ENCODE measurements around the gene PAH. TPM values are rescaled to one million over a fixed set of nuclear protein-coding genes. Genes with fewer than 3 reads are reported as not detected.

The PAH gene
- polyA plus RNA-seq, 1 of the 3 experiments (the other 2 are of a cell fraction) = not detected

- CTCF ChIA-PET = interaction anchor here (0.6 kb wide), 1 partner anchor 892 kb away, joined by 3 read pairs; no protein-coding TSS in a partner anchor
- no peak overlapping the region for H3K4me2 ChIP-seq
- H3K9me2 ChIP-seq = no peaks in the 10 kb centered on the region
- no peak for DNase-seq
- H2AFZ ChIP-seq (ENCODE audit: low read depth) = no peak overlapping the region
- no peaks in the 10 kb centered on the region for H3F3A ChIP-seq (replicated peaks; ENCODE audit: insufficient read depth)
- TF ChIP-seq EP300 (IDR thresholded peaks at IDR 0.05; ENCODE audit: borderline replicate concordance in 1 of 2, low read depth in 1 of 2, low read length in 1 of 2) (no peak), RXRA (IDR thresholded peaks at IDR 0.05; ENCODE audit: borderline replicate concordance, low read depth) (no peak), SMC3 (IDR thresholded peaks at IDR 0.05; ENCODE audit: low read depth, low read length) (no peak), FOXJ3 (CRISPR knock-in tag; IDR thresholded peaks at IDR 0.05) (no peak)
- TF ChIP-seq, protein P1, sequence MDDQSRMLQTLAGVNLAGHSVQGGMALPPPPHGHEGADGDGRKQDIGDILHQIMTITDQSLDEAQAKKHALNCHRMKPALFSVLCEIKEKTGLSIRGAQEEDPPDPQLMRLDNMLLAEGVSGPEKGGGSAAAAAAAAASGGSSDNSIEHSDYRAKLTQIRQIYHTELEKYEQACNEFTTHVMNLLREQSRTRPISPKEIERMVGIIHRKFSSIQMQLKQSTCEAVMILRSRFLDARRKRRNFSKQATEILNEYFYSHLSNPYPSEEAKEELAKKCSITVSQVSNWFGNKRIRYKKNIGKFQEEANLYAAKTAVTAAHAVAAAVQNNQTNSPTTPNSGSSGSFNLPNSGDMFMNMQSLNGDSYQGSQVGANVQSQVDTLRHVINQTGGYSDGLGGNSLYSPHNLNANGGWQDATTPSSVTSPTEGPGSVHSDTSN (IDR thresholded peaks at IDR 0.05) = no peak
- TF ChIP-seq, protein P2, sequence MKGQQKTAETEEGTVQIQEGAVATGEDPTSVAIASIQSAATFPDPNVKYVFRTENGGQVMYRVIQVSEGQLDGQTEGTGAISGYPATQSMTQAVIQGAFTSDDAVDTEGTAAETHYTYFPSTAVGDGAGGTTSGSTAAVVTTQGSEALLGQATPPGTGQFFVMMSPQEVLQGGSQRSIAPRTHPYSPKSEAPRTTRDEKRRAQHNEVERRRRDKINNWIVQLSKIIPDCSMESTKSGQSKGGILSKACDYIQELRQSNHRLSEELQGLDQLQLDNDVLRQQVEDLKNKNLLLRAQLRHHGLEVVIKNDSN (IDR thresholded peaks at IDR 0.05; ENCODE audit: borderline replicate concordance, low read depth) = no peak
- H3K79me2 ChIP-seq (ENCODE audit: insufficient read depth) = no peaks in the 10 kb centered on the region
- no peak overlapping the region for H3K4me3 ChIP-seq (ENCODE audit: low read depth in 2 of 2, low read length in 1 of 2)
- no peaks in the 10 kb centered on the region for H3K27me3 ChIP-seq (ENCODE audit: insufficient read depth)
- no peaks in the 10 kb centered on the region for H3K4me1 ChIP-seq (ENCODE audit: control insufficient read depth in 1 of 2, insufficient read depth in 2 of 2, low read depth in 1 of 2, low read length in 1 of 2)
- no peaks in the 10 kb centered on the region for H4K20me1 ChIP-seq (ENCODE audit: insufficient read depth)
- POLR2A ChIA-PET = no interaction called here
- no peak overlapping the region for H3K27ac ChIP-seq (ENCODE audit: low read depth in 2 of 2, low read length in 1 of 2)
- under 1% methylated on average over 4 of the region's 4 CpGs for WGBS (ENCODE audit: low lambda C conversion rate)
- H3K9me3 ChIP-seq = no peaks in the 10 kb centered on the region
- no peaks in the 10 kb centered on the region for H3K36me3 ChIP-seq (replicated peaks in 1 of 2; ENCODE audit: control insufficient read depth in 1 of 2, insufficient read depth in 2 of 2, low read length in 1 of 2)
- H3K9ac ChIP-seq = no peak overlapping the region
Observed at GRCh38 chr12:102849722-102850447, 67.2 kb downstream of the PAH start.

- no peaks in the 10 kb centered on the region for H3K4me1 ChIP-seq (ENCODE audit: control insufficient read depth in 1 of 2, insufficient read depth in 2 of 2, low read depth in 1 of 2, low read length in 1 of 2)
- H3K27ac ChIP-seq (ENCODE audit: low read depth in 2 of 2, low read length in 1 of 2) = no peak overlapping the region
- POLR2A ChIA-PET = no interaction called here
- H2AFZ ChIP-seq (ENCODE audit: low read depth) = no peak overlapping the region
- no peaks in the 10 kb centered on the region for H3K9me3 ChIP-seq
- H3K79me2 ChIP-seq (ENCODE audit: insufficient read depth) = no peaks in the 10 kb centered on the region
- no peaks in the 10 kb centered on the region for H3K9me2 ChIP-seq
- no peak overlapping the region for H3K4me3 ChIP-seq (ENCODE audit: low read depth in 2 of 2, low read length in 1 of 2)
- H3K27me3 ChIP-seq (ENCODE audit: insufficient read depth) = no peaks in the 10 kb centered on the region
- CTCF ChIA-PET = no interaction called here
- H3K4me2 ChIP-seq = no peak overlapping the region
- no peaks in the 10 kb centered on the region for H3K36me3 ChIP-seq (replicated peaks in 1 of 2; ENCODE audit: control insufficient read depth in 1 of 2, insufficient read depth in 2 of 2, low read length in 1 of 2)
- no peak for DNase-seq
- TF ChIP-seq SIN3A (IDR thresholded peaks at IDR 0.05; ENCODE audit: borderline replicate concordance, low read depth, low read length) (no peak), YY1 (IDR thresholded peaks at IDR 0.05; ENCODE audit: low read depth) (no peak), TCF12 (IDR thresholded peaks at IDR 0.05) (no peak), JUND (IDR thresholded peaks at IDR 0.05) (no peak), FOXM1 (IDR thresholded peaks at IDR 0.05; ENCODE audit: low read depth) (no peak), ELF1 (IDR thresholded peaks at IDR 0.05) (no peak), GATA2 (CRISPR knock-in tag; IDR thresholded peaks at IDR 0.05) (no peak), CHD2 (IDR thresholded peaks at IDR 0.05; ENCODE audit: low read length, partially characterized antibody) (no peak), NFIC (IDR thresholded peaks at IDR 0.05; ENCODE audit: borderline replicate concordance) (no peak), GABPA (IDR thresholded peaks at IDR 0.05; ENCODE audit: low read depth) (no peak)
- TF ChIP-seq, protein P3, sequence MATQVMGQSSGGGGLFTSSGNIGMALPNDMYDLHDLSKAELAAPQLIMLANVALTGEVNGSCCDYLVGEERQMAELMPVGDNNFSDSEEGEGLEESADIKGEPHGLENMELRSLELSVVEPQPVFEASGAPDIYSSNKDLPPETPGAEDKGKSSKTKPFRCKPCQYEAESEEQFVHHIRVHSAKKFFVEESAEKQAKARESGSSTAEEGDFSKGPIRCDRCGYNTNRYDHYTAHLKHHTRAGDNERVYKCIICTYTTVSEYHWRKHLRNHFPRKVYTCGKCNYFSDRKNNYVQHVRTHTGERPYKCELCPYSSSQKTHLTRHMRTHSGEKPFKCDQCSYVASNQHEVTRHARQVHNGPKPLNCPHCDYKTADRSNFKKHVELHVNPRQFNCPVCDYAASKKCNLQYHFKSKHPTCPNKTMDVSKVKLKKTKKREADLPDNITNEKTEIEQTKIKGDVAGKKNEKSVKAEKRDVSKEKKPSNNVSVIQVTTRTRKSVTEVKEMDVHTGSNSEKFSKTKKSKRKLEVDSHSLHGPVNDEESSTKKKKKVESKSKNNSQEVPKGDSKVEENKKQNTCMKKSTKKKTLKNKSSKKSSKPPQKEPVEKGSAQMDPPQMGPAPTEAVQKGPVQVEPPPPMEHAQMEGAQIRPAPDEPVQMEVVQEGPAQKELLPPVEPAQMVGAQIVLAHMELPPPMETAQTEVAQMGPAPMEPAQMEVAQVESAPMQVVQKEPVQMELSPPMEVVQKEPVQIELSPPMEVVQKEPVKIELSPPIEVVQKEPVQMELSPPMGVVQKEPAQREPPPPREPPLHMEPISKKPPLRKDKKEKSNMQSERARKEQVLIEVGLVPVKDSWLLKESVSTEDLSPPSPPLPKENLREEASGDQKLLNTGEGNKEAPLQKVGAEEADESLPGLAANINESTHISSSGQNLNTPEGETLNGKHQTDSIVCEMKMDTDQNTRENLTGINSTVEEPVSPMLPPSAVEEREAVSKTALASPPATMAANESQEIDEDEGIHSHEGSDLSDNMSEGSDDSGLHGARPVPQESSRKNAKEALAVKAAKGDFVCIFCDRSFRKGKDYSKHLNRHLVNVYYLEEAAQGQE (IDR thresholded peaks at IDR 0.05; ENCODE audit: low read depth, low read length) = no peak
- no peak overlapping the region for H3K9ac ChIP-seq
- no peaks in the 10 kb centered on the region for H3F3A ChIP-seq (replicated peaks; ENCODE audit: insufficient read depth)
- H4K20me1 ChIP-seq (ENCODE audit: insufficient read depth) = no peaks in the 10 kb centered on the region
- 23% methylated on average over 3 of the region's 3 CpGs for WGBS (ENCODE audit: low lambda C conversion rate)
Observed at GRCh38 chr12:102848832-102849231, 68.2 kb downstream of the PAH start.

All from SK-N-SH (cell line).